ENCODE results near the gene SETD6.

Gene SETD6

GRCh38 chr16:58481226-58481869, 34.0 kb upstream of the SETD6 start:
- H3K4me3 ChIP-seq (ENCODE audit: low read depth, low read length), result no peak overlapping the region
- H3K36me3 ChIP-seq (replicated peaks), result no peaks in the 10 kb centered on the region
- TF ChIP-seq, protein P1, sequence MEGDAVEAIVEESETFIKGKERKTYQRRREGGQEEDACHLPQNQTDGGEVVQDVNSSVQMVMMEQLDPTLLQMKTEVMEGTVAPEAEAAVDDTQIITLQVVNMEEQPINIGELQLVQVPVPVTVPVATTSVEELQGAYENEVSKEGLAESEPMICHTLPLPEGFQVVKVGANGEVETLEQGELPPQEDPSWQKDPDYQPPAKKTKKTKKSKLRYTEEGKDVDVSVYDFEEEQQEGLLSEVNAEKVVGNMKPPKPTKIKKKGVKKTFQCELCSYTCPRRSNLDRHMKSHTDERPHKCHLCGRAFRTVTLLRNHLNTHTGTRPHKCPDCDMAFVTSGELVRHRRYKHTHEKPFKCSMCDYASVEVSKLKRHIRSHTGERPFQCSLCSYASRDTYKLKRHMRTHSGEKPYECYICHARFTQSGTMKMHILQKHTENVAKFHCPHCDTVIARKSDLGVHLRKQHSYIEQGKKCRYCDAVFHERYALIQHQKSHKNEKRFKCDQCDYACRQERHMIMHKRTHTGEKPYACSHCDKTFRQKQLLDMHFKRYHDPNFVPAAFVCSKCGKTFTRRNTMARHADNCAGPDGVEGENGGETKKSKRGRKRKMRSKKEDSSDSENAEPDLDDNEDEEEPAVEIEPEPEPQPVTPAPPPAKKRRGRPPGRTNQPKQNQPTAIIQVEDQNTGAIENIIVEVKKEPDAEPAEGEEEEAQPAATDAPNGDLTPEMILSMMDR (IDR thresholded peaks at IDR 0.05; ENCODE audit: low read depth, low read length, missing control alignments), result no peak
- no peak for DNase-seq
- no peak overlapping the region for H3K27ac ChIP-seq
- in situ Hi-C loops (cut with HindIII; ENCODE audit: low pct_ligation_motif_present, low sequenced_read_pairs), result no loop called here
- peaks cover 2% of the 10 kb centered on the region for H3K27me3 ChIP-seq (replicated peaks)

DNA sequence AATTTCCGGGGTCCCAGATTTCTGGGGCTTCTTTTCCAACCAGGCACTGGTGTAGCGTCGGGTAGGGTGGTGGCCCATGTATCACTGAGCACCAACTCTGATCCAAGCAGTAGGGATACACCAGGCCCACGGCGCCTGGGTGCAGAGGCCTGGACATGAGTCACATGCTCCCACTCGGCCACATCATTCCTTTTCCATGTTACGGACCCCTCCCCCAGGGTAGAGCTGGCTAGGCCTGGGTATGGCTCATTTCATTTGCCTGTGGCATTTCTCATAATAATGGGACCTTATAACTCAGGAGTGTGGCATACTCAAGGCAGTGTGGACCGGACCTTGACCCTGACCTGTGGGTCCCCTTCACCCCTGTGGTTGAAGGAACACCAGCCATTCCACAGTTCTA, 33.4 kb upstream of the SETD6 start:
- TF ChIP-seq, protein P1 (IDR thresholded peaks at IDR 0.05; ENCODE audit: low read depth, low read length, missing control alignments), result no peak
- H3K36me3 ChIP-seq (replicated peaks), result no peaks in the 10 kb centered on the region
- DNase-seq, result no peak
- in situ Hi-C loops (cut with HindIII; ENCODE audit: low pct_ligation_motif_present, low sequenced_read_pairs), result no loop called here
- no peak overlapping the region for H3K27ac ChIP-seq
- peaks cover 2% of the 10 kb centered on the region for H3K27me3 ChIP-seq (replicated peaks)
- no peak overlapping the region for H3K4me3 ChIP-seq (ENCODE audit: low read depth, low read length)

GRCh38 chr16:58485184-58485887, 30.0 kb upstream of the SETD6 start:
- Histone ChIP-seq H3K36me3 (replicated peaks) (no peaks in the 10 kb centered on the region), H3K27me3 (replicated peaks) (no peaks in the 10 kb centered on the region), H3K4me3 (ENCODE audit: low read depth, low read length) (no peak overlapping the region), H3K27ac (no peak overlapping the region)
- TF ChIP-seq, protein P1 (IDR thresholded peaks at IDR 0.05; ENCODE audit: low read depth, low read length, missing control alignments), result no peak
- DNase-seq, result no peak
- in situ Hi-C loops (cut with HindIII; ENCODE audit: low pct_ligation_motif_present, low sequenced_read_pairs), result no loop called here

DNA sequence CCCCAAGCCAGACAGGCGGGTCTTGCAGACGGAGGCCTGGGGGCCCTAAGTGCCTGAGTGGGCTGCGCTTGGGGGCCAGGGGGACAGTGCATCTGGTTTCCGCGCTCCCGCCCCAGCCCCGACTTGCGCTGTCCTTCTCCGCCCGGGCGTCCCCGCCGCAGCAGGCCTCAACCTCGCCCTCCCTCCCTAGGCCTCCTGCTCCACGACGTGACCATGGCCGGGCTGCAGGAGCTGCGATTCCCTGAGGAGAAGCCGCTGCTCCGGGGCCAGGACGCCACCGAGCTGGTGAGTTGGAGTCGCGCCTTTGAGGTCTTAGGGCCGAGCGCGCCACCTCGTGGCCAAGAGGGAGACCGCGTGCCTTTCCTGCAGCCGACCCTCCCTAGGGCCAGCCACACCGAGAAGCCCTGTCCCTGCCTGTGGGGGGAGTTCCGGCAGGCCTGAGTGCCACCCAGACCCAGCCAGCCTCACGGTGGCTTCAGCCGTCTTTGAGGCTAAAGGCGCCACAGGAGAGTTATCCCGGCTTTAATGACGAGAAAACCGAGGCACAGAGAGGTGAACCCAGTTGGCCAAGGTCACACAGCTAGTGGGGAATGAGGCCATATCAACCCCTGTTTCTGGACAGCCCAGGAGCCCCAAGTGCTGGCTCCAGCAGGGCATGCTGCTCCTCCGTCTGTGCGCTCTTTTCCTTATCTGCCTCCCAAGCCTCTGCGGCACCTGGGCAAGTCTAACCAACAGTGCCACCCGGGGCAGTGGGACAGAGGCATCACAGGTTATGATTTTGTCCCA, 27.6 kb upstream of the SETD6 start:
- no peaks in the 10 kb centered on the region for H3K36me3 ChIP-seq (replicated peaks)
- no peak overlapping the region for H3K27ac ChIP-seq
- in situ Hi-C loops (cut with HindIII; ENCODE audit: low pct_ligation_motif_present, low sequenced_read_pairs), result no loop called here
- H3K27me3 ChIP-seq (replicated peaks), result no peaks in the 10 kb centered on the region
- TF ChIP-seq, protein P1 (IDR thresholded peaks at IDR 0.05; ENCODE audit: low read depth, low read length, missing control alignments), result peak; percentile 92
- H3K4me3 ChIP-seq (ENCODE audit: low read depth, low read length), result peak overlapping the region; percentile 17
- DNase-seq, result peak; percentile 63

DNA sequence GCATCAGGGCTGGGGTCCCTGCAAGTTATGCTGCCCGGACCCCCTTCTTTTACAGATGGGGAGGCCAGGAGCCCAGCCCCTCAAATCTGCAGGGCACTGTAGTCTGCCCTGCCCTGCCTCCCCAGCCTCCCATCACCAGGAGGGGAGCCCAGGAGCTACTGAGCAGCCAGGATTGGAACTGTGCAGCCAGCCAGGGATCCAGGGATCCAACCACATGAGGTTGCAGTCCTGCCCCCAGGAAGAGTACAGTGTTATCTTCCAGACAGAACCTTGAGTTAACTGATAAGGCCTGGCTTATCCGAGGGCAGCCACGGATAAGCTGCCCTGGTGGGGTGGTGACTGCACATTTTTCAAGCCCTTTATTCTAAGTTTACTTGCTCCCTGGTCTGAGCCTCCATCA, 26.8 kb upstream of the SETD6 start:
- in situ Hi-C loops (cut with HindIII; ENCODE audit: low pct_ligation_motif_present, low sequenced_read_pairs), result no loop called here

More for the DNA sequence above, 26.8 kb upstream of the SETD6 start:
- TF ChIP-seq, protein P1 (IDR thresholded peaks at IDR 0.05; ENCODE audit: low read depth, low read length, missing control alignments), result no peak
- no peaks in the 10 kb centered on the region for H3K27me3 ChIP-seq (replicated peaks)
- DNase-seq, result no peak
- no peaks in the 10 kb centered on the region for H3K36me3 ChIP-seq (replicated peaks)
- H3K4me3 ChIP-seq (ENCODE audit: low read depth, low read length), result no peak overlapping the region
- H3K27ac ChIP-seq, result no peak overlapping the region
